GM19455 (cell line): Measurements from ENCODE around the gene MARCKS.
A peak's percentile ranks its signal among the peaks of the same experiment; 100 is the strongest.

Experiments
- ATAC-seq: cut with Tn5 transposase; IDR thresholded peaks from one replicate; pipeline ENCODE4 v1.9.1; 2021; ENCODE audit not compliant: unreplicated experiment

Gene MARCKS

GRCh38 chr6:113848811-113849210, 8.3 kb upstream of the MARCKS start:
- ATAC-seq = no peak

DNA sequence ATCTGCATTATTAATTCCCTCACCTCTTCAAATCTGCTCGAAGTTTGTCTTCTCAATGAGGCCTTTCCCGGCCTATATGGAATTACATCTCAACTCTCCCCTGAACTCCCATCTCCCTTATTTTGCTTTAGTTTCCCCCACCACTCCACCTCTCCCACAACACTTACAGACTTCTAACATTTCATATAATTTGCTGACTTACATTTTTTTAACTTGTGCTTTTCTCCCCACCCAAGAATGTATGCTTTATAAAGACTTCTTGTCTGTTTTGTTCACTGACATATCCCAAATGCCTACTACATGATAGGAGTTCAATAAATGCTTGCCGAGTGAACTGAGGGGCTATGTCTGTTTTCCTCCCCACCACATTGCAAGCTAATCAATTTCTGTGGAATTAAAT, 3.9 kb upstream of the MARCKS start:
- no peak for ATAC-seq

DNA sequence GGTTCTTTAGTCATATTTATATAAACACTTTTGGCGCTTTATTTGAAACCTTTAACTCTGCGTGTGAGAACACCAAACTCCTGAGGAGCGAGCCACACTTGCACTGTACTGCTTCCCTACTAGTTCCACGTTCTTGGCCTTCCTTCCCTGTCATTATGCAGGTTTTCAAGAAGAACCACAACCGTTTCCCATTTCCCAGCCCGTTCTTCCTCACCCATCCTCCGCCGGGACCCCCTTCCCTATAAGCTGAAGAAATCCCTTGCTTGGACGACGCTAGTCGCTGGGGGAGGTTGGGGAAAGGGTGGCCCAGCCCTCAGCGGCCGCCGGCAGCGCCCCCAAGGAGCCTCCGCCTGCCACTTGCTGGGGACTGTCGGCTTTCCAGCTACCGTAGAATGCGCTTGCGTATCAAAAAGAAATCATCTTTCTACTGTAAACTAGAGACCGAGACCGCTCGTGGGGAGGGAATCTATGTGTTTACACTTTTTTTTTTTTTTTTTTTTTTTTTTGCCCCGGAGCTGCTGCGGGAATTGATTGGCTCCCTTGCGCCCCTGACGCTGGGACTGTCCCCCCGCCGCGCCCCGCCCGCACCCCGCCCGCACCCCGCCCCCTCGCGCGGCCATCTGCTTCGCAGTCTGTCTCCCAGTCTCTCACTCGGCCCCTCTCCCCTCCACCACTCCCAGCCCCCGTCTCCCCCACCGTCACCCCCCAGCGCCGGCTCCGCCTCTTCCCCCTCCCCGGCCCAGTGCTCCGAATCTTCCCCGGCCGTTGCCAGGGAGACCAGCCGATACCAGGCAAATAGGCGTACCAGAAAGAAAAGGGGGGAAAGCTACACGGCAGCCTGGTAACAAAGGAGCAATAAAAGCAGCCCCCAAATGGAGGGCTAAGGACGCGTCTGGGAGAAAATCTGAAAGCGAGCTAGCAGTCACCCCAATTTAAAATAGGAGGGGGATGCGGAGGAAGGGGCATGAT, 2.3 kb upstream of the MARCKS start:
- no peak for ATAC-seq

DNA sequence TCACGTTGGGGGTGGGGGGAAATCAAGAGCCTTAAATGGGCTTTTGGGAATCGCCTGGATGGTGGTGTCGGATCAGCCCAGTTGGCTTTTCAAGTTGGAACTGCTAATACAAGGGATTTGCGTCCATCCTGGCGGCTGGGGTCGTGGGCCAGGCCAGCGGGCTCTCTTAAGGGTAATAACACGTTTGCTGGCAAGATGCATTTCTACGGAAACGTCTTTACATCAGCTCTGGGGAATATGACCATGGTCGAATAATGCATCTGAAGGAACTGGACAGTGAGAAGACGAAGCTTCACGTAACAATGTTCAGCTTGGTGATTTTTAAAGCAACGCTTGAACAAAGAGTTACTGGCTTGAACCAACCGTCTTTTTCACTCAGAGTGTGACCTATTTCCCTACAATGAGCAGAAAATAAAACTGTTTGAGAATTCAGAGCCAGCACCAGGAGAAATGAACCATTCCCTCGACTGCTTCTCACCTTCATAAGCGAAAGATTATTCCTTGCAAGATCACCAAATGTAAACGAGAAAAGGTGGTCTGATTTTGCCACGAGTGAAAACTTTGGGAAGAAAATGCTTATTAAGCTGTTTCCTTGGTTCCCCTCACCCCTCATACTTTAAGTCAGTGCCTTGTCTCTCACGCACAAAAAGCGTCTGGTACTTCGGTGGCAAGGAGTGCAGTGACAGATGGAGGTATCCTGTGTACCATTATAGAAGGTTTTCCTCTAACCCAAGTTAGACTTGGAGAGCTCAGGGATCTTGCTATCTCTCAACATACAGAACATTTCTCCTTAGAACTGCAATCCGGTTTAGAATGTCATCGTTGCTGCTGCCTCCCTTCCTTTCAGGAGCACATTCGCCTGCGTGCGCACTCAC, 1.4 kb upstream of the MARCKS start:
- no peak for ATAC-seq

GRCh38 chr6:113856375-113856624, 845 bp upstream of the MARCKS start:
- ATAC-seq = no peak

DNA sequence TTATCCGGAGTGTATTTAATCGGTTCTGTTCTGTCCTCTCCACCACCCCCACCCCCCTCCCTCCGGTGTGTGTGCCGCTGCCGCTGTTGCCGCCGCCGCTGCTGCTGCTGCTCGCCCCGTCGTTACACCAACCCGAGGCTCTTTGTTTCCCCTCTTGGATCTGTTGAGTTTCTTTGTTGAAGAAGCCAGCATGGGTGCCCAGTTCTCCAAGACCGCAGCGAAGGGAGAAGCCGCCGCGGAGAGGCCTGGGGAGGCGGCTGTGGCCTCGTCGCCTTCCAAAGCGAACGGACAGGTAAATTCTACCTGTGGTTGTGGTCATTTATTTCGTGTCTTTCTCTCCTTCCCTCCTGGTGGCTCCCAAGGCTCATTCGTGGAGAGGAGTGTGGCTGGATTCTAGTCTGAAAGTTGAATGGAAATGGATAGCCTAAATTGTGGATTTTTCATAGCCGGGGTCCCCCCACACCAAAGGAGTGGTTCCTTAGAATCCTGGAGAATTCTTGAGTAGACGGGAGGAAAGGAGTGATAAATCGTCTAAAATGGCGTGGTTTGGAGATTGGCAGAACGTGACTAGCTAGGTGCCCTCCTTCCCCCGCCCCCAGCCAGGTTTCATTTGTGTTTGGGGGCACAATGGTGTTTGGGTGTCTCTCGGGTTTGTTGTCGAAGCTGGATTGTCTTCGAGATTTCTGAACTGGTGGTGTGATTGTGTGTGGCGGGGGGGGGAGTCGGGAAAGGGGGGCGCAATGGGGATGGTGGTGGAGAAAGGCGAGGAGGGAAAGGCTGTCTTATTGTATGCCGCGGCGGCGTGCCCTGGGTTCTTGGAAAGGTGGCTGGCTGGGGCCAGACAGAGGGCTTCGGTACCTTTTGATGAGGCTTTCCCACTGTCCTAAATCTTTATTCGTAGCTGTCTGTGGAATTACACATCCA, 673 bp downstream of the MARCKS start:
- no peak for ATAC-seq

DNA sequence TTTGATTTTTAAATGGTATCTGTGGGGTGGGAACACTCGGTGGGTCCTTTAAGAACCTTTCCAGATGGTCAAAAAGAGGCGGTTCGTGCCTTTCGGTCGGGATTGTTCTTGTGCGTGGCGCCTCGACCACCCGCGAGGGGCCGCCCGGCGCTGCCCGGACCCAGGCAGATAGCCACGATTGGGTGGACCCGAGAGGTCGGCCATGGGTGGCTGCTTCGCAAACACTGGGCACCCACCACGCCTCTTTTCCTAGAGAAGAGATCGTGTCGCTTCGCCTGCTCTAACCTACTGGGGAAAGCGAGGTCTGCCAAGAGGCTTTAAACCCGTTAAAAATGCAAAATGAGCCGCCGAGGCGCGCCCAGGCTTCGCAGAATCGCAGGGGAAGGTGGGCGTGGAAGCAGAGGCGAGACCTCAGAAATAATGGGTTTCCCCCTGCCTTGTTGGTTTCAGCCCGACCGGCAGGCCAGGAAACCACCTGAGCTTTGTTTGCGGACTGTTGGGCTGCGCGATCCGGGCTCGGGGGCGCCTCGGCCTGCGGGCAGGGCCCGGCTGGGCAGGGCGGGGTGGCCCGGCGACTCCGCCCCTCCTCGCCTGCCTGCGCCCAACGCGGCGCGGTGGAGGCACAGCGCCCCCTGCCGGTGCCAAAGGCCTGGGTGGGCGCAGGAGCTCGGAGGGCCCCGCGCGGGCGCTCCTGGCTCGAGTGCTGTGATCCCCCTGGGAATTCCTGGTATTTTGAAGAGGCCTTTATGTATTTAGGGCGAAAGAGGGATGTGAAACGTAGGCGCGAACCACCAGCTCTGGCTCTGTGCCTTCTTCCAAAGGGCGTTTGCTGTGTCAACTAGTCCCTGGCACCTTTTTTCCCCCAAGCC, 1.6 kb downstream of the MARCKS start:
- peak; percentile 81 for ATAC-seq

GRCh38 chr6:113859349-113860180, 2.4 kb downstream of the MARCKS start:
- ATAC-seq = peak; percentile 0

DNA sequence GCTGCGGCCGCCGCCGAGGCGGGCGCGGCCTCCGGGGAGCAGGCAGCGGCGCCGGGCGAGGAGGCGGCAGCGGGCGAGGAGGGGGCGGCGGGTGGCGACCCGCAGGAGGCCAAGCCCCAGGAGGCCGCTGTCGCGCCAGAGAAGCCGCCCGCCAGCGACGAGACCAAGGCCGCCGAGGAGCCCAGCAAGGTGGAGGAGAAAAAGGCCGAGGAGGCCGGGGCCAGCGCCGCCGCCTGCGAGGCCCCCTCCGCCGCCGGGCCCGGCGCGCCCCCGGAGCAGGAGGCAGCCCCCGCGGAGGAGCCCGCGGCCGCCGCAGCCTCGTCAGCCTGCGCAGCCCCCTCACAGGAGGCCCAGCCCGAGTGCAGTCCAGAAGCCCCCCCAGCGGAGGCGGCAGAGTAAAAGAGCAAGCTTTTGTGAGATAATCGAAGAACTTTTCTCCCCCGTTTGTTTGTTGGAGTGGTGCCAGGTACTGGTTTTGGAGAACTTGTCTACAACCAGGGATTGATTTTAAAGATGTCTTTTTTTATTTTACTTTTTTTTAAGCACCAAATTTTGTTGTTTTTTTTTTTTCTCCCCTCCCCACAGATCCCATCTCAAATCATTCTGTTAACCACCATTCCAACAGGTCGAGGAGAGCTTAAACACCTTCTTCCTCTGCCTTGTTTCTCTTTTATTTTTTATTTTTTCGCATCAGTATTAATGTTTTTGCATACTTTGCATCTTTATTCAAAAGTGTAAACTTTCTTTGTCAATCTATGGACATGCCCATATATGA, 3.2 kb downstream of the MARCKS start:
- ATAC-seq = no peak

DNA sequence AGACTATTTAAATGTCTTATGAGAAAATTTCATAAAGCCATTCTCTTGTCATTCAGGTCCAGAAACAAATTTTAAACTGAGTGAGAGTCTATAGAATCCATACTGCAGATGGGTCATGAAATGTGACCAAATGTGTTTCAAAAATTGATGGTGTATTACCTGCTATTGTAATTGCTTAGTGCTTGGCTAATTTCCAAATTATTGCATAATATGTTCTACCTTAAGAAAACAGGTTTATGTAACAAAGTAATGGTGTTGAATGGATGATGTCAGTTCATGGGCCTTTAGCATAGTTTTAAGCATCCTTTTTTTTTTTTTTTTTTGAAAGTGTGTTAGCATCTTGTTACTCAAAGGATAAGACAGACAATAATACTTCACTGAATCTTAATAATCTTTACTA, 5.0 kb downstream of the MARCKS start:
- no peak for ATAC-seq

GRCh38 chr6:113870917-113871316, 13.8 kb downstream of the MARCKS start:
- ATAC-seq = no peak

DNA sequence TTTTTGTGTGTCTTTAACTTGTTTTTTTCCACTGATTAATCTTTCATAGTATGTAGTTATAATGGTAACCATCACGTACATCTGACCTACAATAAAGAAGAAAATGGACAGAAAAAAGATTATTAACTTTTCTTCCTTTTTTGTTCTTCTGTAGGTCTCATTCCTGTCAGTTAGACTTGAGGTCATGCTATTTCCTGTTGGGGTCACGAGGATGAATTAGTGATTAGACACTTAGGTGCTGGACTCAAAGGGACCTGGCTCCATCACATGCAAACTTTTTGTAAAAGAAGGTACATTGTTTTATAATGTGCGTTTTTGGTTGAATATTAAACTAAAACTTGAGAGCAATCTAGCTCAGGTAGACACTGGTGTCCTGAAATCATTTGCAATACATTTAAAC, 14.8 kb downstream of the MARCKS start:
- no peak for ATAC-seq

DNA sequence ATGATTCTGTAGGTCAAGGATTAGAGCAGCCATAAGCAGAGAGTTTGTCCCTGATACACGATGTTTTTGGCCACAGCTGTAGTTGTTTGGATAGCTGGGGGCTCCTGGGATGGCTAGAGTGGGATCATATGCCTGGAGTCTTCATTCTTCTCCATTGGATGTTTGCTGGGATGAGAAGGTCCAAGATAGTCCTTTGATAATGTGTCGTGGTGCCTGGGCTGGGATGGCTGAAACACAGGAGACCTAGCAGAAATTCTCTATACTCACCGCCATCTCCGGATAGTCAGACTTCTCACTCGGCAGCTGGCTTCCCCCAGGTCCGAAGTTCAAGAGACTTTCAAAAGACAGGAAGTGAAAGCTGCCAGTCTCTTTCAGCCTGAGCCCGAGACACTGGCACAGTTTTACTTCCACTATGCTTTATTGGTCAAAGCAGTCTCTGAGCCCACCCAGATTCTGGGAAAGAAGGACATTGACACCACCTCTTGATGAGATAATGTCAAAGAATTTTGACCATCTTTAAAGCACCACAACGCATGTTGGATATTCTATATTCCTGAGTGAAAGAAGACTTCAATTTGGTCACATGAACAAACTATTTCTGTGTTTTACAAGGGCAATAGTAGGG, 16.0 kb downstream of the MARCKS start:
- peak; percentile 95 for ATAC-seq

DNA sequence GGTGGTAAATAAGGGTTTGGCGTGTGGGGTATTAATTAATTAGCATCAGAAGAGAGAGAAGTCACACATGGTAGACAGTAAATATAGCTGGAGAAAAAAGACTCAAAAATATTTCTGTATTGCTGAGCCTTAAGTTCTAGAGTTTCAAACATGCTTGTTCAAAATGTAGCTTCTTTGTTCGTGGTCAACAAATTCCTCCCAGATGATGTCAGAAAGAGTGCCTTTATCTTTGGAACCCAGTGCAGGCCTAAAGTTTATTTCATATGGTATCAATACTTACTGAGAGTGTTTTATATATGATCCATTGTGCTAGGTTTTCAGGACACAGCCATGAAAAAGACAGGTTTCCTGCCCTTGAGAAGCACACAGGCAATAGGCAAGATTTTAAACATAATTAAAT, 18.3 kb downstream of the MARCKS start:
- ATAC-seq = no peak

DNA sequence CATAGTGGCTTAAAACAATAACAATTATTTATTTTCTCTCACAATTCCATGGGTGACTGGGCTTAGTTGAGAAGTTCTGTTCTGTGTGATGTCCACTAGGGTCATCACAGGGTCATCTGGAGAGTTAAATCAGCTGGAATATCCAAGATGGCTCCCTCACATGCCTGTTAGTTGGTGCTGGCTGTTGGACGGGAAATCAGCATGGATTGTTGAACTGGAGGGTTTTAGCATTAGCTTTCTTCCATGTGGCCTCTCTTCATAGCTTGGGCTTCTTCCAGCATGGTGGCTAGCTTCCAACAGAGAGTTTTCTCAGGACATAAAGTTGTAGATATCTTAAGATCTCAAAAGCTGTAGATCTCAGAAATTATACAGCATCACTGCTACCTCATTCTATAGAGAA, 19.6 kb downstream of the MARCKS start:
- no peak for ATAC-seq

DNA sequence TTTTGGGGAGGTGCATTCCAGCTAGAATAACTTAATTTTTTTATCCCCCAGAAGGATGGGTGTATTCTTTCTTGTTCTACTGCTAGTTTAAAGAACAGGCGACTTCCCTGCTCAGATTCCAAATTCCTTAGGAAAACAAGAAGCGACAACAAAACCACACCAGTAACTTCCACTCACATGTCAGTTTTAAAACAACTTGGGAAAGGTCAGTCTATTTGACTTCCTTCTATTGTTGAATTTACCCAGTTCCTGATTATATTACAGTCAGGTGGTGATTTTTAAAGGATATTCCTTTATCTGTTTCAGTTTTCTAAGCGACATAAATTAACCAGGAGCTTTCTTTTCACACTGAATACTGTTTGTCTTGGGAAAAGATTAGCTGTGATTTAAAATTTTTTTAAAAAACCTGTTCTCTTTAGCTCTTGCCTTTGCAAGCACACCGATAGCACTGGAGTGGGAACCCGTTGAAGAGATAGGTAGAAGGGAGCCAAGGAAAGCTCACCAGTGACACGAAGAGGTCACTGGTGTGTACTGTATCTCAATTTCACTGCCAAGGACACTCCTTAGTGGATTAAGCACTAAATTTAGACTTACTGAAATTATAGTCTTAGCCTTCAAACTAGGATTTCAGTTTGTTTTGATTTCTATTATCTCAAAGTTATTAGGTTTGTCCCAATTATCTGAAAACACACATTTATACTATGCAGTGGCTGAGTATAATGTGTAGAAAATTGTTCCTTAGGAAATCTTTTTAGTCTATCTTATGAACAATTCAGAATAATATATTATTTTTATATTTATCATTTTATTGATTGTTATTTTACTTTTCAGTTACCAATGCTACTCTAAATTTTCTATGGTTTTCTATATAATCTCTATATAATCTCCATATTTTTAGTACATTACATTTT, 22.3 kb downstream of the MARCKS start:
- peak; percentile 99 for ATAC-seq

- ATAC-seq = no peak
These were observed 24.4 kb downstream of the MARCKS start for GRCh38 chr6:113881478-113881980.
